Measurements from ENCODE around the gene ABCA1.

Gene ABCA1

DNA sequence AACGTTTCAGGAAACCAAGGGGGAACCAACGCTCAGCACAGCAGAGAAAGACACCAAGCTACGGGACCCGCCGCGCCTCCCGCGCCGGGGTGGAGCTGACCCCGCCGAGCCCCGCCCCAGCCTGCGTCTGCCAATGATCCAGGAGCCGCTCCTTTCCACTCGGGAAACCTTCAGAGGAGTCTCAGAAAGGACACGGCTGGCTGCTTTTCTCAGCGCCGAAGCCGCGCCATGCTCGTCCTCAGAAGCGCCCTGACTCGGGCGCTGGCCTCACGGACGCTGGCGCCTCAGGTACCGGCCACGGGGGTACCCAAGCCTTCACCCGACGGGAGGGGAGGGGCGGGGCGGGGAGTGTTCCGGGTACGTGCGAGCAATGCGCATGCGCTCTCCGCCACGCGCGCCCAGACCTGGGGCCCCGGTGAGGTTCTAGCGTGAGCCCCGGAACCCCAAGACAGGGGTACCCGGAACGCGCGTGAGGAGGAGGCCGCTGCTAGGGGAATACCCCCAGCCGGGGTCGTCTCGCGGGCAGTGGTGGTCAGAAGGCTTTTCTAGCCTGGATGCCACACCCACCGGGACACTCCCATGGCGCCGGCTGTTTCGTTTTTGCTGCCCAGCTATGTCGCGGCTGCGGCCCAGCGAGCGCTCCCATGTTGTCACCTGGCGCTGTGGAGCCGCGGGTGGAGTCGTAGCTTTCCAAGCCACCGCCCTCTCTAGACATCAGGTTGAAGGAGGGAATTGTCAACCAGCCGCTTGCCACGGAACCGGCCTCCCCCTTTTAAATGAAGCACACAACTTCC, 180.2 kb downstream of the ABCA1 start, which contains the start of gene NIPSNAP3A:
NIPSNAP3A (plus strand) TSS at position 119 of the 794 bp plus-strand sequence; CDS start at position 229, 110 bp downstream.
- DNase-seq = peak; percentile 78

GRCh38 chr9:104747245-104747564, 180.8 kb downstream of the ABCA1 start:
- no peak for DNase-seq

GRCh38 chr9:104746798-104747197, 181.2 kb downstream of the ABCA1 start:
- DNase-seq = no peak

- no peak for DNase-seq
Measured at GRCh38 chr9:104746285-104746684, 181.7 kb downstream of the ABCA1 start.

- DNase-seq = no peak
Measured at GRCh38 chr9:104745852-104746251, 182.1 kb downstream of the ABCA1 start.

- DNase-seq = peak; percentile 28
Measured at GRCh38 chr9:104743376-104743985, 184.5 kb downstream of the ABCA1 start.

- no peak for DNase-seq
Measured at GRCh38 chr9:104740621-104741020, 187.3 kb downstream of the ABCA1 start.

DNA sequence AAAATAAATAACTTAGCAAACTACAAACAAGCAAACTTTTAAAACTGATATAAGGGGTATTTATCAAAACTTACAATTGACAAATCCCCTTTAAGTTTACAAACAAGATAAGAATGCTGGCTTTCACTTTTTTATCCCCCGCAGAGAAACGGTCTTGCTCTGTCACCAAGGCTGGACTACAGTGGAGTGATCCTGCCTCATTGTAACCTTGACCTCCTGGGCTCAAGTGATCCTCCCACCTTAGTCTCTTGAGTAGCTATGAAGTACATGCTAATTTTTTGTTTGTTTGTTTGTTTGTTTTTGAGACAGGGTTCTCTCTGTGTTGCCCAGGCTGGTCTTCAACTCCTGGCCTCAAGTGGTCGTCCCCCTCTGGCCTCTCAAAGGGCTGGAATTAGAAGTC, 189.5 kb downstream of the ABCA1 start:
- DNase-seq = no peak

All from effector CD4-positive, alpha-beta T cell (primary cell).